Pulmonary artery endothelial cell (primary cell): ENCODE results near the gene GOLT1A. TPM values are rescaled to one million over a fixed set of nuclear protein-coding genes. Genes with fewer than 3 reads are reported as not detected.
"Not testable (repeated sequence)": the region's sequence is repeated elsewhere in the genome, so short reads cannot be mapped to it uniquely, and the experiment has no call there.

Experiments
- DNase-seq: peaks from one replicate; pipeline ENCODE4 v3.0.0-alpha.2; 2011; ENCODE audit warnings: low read depth, low spot score
- total RNA-seq: library from RNA; depleted of rRNA; stranded (reverse); fragments of >200 nt; gene quantifications from 2 replicates; pipeline ENCODE4 v1.2.3, GENCODE V29; 2014

GOLT1A gene
- total RNA-seq, 1 donor from 2014 or later = not detected

- DNase-seq = no peak
Observed at GRCh38 chr1:204249736-204250427, 36.1 kb upstream of the GOLT1A start.

GRCh38 chr1:204248954-204249353, 35.2 kb upstream of the GOLT1A start:
- DNase-seq = no peak

GRCh38 chr1:204246876-204247275, 33.1 kb upstream of the GOLT1A start:
- DNase-seq = no peak

DNA sequence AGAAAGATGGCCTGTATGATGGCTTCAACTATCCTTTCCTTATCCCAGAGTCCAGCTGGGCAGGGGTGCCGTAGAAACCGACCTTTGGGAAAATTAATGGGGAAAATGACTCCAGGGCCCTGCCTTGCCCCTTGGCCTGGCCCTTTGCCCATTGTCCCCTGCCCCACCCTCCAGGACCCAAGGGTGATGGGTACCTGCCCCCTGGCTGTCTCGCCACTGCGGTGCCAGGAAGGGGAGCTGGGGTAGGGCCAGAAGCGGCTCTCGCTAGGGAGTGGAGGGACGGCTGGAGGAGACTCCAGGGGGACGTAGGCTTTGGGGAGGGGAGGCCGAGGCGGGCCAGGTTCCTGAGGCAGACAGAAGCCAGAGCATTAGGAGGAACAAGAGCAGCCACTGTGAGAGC, 29.1 kb upstream of the GOLT1A start:
- no peak for DNase-seq

GRCh38 chr1:204241914-204242313, 28.1 kb upstream of the GOLT1A start:
- DNase-seq = no peak

GRCh38 chr1:204241050-204241449, 27.3 kb upstream of the GOLT1A start:
- no peak for DNase-seq

DNA sequence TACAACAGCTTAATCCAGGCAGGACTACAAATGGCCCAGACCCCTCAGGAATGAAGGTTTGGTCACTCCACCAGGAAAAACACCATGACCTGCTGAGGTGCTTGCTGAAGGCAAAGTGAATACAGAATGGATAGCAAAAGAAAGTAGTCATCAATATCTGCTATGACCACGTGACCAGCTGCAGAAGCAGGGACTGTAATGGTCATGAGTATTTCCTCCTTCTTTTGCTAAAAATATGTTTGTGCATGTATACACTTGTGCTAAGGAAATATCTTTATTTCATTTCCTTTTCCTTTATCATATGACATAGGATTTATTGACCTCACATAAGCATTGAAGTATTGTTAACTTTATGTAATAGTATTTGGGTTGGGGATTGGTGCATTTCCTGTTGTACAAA, 26.4 kb upstream of the GOLT1A start:
- DNase-seq = no peak

DNA sequence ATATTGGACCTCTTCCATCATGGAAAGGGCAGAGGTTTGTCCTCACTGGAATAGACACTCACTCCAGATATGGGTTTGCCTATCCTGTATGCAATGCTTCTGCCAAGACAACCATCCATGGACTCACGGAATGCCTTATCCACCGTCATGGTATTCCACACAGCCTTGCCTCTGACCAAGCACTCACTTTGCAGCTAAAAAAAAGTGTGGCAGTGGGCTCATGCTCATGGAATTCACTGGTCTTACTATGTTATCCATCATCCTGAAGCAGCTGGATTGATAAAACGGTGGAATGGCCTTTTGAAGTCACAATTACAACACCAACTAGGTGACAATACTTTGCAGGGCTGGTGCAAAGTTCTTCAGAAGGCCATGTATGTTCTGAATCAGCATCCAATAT, 25.6 kb upstream of the GOLT1A start:
- DNase-seq = not testable (repeated sequence)

DNA sequence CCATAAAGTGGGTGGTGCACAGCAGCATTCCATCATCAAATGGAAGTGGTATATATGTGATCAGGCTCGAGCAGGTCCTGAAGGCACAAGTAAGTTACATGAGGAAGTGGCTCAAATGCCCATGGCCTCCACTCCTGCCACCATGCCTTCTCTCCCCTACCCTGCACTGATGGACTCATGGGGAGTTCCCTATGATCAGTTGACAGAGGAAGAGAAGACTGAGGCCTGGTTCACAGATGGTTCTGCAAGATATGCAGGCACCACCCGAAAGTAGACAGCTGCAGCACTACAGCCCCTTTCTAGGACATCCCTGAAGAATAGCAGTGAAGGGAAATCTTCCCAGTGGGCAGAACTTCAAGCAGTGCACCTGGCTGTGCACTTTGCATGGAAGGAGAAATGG, 24.7 kb upstream of the GOLT1A start:
- not testable (repeated sequence) for DNase-seq

- not testable (repeated sequence) for DNase-seq
Observed at GRCh38 chr1:204237515-204237914, 23.7 kb upstream of the GOLT1A start.

DNA sequence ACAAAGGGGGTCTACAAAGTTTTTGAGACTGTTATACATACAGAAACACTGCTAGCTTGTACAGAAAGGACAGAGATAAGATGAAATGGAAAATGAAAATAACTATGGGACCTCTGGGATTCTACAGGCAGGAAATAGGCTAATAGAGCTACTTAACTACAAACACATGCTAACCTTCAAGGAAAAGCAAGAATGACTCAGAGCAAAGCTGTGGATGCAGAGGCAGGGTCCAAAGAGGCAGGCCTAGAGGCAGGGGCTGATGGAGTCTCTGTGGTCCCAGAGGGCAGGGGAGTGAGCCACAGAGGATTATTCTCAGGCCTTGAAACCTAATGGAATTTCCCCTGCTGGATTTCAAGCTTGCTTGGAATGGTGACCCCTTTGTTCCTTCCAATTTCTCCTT, 18.7 kb upstream of the GOLT1A start:
- no peak for DNase-seq

DNA sequence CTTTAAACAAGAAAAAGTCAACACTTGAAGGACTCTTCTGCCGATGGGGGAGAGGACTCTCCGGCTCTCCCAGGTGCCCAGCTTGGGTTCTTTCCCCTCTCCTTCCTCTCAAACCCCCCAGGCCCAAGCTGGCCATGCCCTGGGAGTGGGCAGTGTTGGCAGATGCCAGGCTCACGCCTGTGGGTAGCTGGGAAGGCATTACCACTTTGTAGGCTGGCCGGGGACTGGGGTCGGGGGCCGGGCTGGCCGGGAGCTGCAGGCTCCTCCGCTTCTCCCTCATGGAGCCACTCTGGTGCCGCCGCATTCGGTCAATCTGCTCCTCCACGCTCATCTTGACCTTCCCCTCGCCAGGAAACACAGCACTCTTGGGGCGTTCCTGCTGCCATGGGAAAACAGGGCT, 16.4 kb upstream of the GOLT1A start:
- no peak for DNase-seq

DNA sequence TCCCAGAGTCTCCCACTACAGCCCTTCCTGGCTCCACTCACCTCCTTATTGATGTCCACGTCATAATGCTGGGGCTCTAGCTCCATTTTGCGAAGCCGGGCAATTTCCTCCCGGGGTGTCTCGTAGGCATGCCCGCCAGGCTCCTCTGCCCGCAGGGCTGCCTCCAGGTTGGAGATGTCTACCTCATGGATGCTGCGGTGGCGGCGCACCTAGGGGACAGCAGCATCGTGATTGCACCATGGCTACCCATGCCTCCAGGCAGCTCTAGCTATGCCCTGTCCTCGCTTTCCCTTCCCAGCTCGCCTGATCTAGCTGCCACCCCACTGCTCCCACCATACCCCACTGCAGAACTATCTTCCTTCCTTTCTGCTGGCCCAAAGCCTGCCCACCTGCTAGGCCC, 15.1 kb upstream of the GOLT1A start:
- no peak for DNase-seq

- no peak for DNase-seq
Observed at GRCh38 chr1:204227996-204228785, 14.4 kb upstream of the GOLT1A start.

DNA sequence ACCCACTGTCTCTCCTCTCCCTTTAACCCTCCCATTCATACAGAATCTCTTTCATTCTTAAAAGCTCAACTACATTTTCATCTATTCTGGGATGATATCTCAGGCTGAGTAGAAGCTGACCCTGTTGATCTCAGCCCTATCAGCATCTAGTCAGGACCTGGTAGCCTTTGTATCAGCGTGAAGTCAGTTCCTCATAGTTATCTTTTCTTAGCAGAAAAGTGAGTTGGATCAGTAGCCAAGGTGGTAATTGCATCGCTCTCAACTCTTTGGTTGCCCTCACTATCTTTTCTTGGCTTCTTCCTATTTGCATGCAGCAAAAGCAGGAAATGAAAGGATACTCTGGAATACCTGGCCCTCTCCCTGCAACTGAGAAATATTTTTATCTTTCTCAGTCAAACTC, 13.6 kb upstream of the GOLT1A start:
- no peak for DNase-seq

- DNase-seq = no peak
Observed at GRCh38 chr1:204225841-204226735, 12.3 kb upstream of the GOLT1A start.

GRCh38 chr1:204224655-204225054, 10.9 kb upstream of the GOLT1A start:
- DNase-seq = no peak

- no peak for DNase-seq
Observed at GRCh38 chr1:204223129-204223860, 9.5 kb upstream of the GOLT1A start.

DNA sequence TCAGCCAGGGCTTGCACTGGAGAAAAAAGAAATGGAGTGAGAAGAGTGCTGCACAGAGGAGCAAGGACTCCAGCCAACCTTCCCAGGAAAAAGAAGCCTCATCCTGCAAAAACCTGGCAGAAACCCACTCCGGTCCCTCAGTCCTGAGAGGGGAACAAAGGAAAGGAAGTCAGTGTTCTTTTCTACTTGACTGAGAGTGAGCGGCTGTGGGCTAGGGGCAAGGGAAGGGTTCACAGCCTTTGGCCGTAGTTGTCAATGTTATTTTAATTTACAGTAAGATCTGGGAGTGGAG, 8.9 kb upstream of the GOLT1A start:
- DNase-seq = no peak

DNA sequence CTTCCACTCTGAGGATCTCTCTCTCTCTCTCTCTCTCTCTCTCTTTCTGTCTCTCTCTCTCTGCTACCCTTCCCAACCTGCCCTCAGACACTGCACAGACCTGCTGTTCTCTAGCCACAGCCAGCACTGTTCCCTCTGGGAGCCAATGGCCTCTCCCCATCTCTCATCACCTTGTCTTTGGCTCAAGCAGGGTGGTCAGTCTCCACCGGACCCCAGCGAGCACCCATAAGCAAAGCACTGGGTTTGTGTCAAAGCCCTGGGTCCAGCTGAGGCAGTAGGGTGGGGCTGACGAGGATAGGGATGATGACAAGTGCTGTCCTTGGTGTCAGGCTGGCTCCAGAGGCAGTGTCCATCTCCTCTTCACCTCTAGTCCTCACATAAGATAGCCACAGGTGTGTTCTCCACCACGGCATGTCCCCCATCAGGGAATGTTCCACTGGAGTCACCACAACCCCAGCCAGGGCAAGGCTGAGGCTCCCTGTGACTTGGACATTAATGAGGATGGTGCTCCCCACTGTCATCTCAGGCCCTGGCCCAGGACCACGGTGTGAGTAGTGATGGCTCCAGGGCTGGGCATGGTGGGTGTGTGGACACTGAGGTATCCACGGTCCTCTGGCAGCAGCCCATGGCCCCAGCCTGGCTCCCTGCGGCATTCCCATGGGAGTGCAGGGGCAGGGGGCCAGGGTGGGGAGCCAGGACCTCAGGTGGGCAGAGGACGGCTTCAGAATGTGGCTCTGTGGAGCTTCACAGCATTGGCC, 8.4 kb upstream of the GOLT1A start:
- no peak for DNase-seq

GRCh38 chr1:204221271-204221670, 7.5 kb upstream of the GOLT1A start:
- no peak for DNase-seq
